A549 (cell line): Measurements from ENCODE around the gene SNCB. TPM values are rescaled to one million over a fixed set of nuclear protein-coding genes. Genes with fewer than 3 reads are reported as not detected.
A peak's percentile ranks its signal among the peaks of the same experiment; 100 is the strongest.

Source experiments
- ATAC-seq, 2 experiments: fragments of 200-7000 bp in 1 of 2; fragments of >200 bp in 1 of 2; cut with Nextera tagmentation in 1 of 2; cut with Tn5 transposase in 1 of 2; 3 replicates each; pipeline versions ENCODE4 v1.8.0 to v1.9.1; 2018 to 2020; ENCODE audit warnings: mild to moderate bottlenecking in 1 of 2, moderate library complexity in 1 of 2
- CTCF ChIA-PET: fragments of 300-600 bp; sonication (Branson Sonifier 250); formaldehyde crosslinking; extraction: SDS; loops from one replicate; lab custom pipeline; 2021; ENCODE audit warnings: antibody characterized with exemption, inconsistent platforms; lab: Yijun Ruan, JAX
- POLR2A ChIA-PET: fragments of 350-600 bp; formaldehyde crosslinking; extraction: SDS; loops from one replicate; lab custom pipeline; 2021; ENCODE audit warnings: antibody characterized with exemption, inconsistent platforms; lab: Yijun Ruan, JAX
- DNase-seq, 2 experiments: peaks; one replicate each; pipeline versions ENCODE4 v3.0.0 to v3.0.0-alpha.2; 2011 to 2016; ENCODE audit warnings: low read depth in 1 of 2, low spot score in 1 of 2
- FAIRE-seq: peaks from 2 replicates; lab custom pipeline; 2011; peaks lifted over from hg19 to GRCh38; lab: Jason Lieb, UNC
- H3K27ac ChIP-seq, 2 experiments: fragments of >200 bp; sonication (Bioruptor Twin); formaldehyde crosslinking; 3 replicates each; pipeline ENCODE4 v1.5.1; 2016 to 2017
- H3K4me1 ChIP-seq: fragments of >200 bp; sonication (Bioruptor Twin); formaldehyde crosslinking; 3 replicates; pipeline ENCODE4 v1.6.1; 2016
- H3K4me2 ChIP-seq: fragments of >200 bp; sonication (Bioruptor Twin); formaldehyde crosslinking; 3 replicates; pipeline ENCODE4 v1.6.1; 2016
- H3K4me3 ChIP-seq: fragments of >200 bp; sonication (Bioruptor Twin); formaldehyde crosslinking; 3 replicates; pipeline ENCODE4 v1.5.1; 2016
- H3K9me3 ChIP-seq: fragments of >200 bp; sonication (Bioruptor Twin); formaldehyde crosslinking; 3 replicates; pipeline ENCODE4 v1.6.1; 2016
- CBX2 ChIP-seq: fragments of 200-600 bp; sonication (generic); IDR thresholded peaks from 2 replicates; pipeline ENCODE4 v1.6.1; 2016; ENCODE audit warnings: low read depth, mild to moderate bottlenecking, borderline replicate concordance
- EHF ChIP-seq: fragments of 250-450 bp; sonication (Bioruptor Pico); IDR thresholded peaks from 2 replicates; pipeline ENCODE4 v1.5.0; 2020; ENCODE audit warnings: mild to moderate bottlenecking
- ESRRA ChIP-seq: fragments of 150-350 bp; IDR thresholded peaks from 2 replicates; pipeline ENCODE4 v1.6.1; 2014; ENCODE audit warnings: mild to moderate bottlenecking, low read length, borderline replicate concordance
- FOSL2 ChIP-seq, 2 experiments: fragments of 450-650 bp in 1 of 2; fragments of >200 bp in 1 of 2; sonication (Bioruptor Twin) in 1 of 2; formaldehyde crosslinking; IDR thresholded peaks; 2 replicates each; pipeline versions ENCODE4 v1.5.0 to v1.6.1; 2016 to 2020; ENCODE audit warnings: mild to moderate bottlenecking in 1 of 2, moderate library complexity in 1 of 2
- HOXB5 ChIP-seq: fragments of 250-450 bp; sonication (Bioruptor Pico); IDR thresholded peaks from 2 replicates; pipeline ENCODE4 v1.5.0; 2020; ENCODE audit warnings: mild to moderate bottlenecking, moderate library complexity
- JUN ChIP-seq, 2 experiments: fragments of >200 bp; sonication (Bioruptor Twin); formaldehyde crosslinking; IDR thresholded peaks; 2 replicates in 1 of 2; 3 replicates in 1 of 2; pipeline ENCODE4 v1.6.1; 2016 to 2017
- JUNB ChIP-seq: fragments of >200 bp; sonication (Bioruptor Twin); formaldehyde crosslinking; IDR thresholded peaks from 2 replicates; pipeline ENCODE4 v1.6.1; 2016
- KDM1A ChIP-seq: fragments of 200-600 bp; sonication (generic); IDR thresholded peaks from 2 replicates; pipeline ENCODE4 v1.6.1; 2016; ENCODE audit warnings: low read depth, mild to moderate bottlenecking
- KDM5A ChIP-seq: fragments of 200-600 bp; sonication (generic); IDR thresholded peaks from 2 replicates; pipeline ENCODE4 v1.6.1; 2016; ENCODE audit warnings: antibody characterized with exemption, mild to moderate bottlenecking
- NR3C1 ChIP-seq: fragments of >200 bp; sonication (Bioruptor Twin); formaldehyde crosslinking; IDR thresholded peaks from 3 replicates; pipeline ENCODE4 v1.6.1; 2017
- PHF8 ChIP-seq: fragments of 200-600 bp; sonication (generic); IDR thresholded peaks from 2 replicates; pipeline ENCODE4 v1.6.1; 2016; ENCODE audit warnings: low read depth, mild to moderate bottlenecking, antibody characterized with exemption, moderate library complexity, borderline replicate concordance
- POLR2AphosphoS2 ChIP-seq: conservative IDR thresholded peaks from 2 replicates; pipeline ENCODE4 v1.6.1; 2012; ENCODE audit warnings: low read length, improper control_type of control experiment, inconsistent platforms
- RNF2 ChIP-seq: fragments of 200-600 bp; sonication (generic); IDR thresholded peaks from 2 replicates; pipeline ENCODE4 v1.6.1; 2016; ENCODE audit warnings: low read depth, mild to moderate bottlenecking, antibody characterized with exemption, moderate library complexity, borderline replicate concordance
- SREBF2 ChIP-seq: fragments of 450-650 bp; IDR thresholded peaks from 2 replicates; pipeline ENCODE4 v1.6.1; 2014; ENCODE audit warnings: mild to moderate bottlenecking, moderate library complexity
- ZNF302 ChIP-seq: fragments of 250-450 bp; sonication (Bioruptor Pico); IDR thresholded peaks from 2 replicates; pipeline ENCODE4 v1.9.0; 2021; ENCODE audit warnings: inconsistent platforms, mild to moderate bottlenecking, moderate library complexity
- ZSCAN20 ChIP-seq: fragments of 250-450 bp; sonication (Bioruptor Pico); IDR thresholded peaks from 2 replicates; pipeline ENCODE4 v1.8.0; 2022; ENCODE audit warnings: mild to moderate bottlenecking, moderate library complexity
- WGBS: methylation state at CpG from one replicate; pipeline ENCODE4 v1.1.6; 2017; ENCODE audit errors: missing lambda C conversion rate; 5-methylcytosine and 5-hydroxymethylcytosine counted together
- polyA plus RNA-seq, 4 experiments: library from polyadenylated mRNA; depleted of rRNA in 3 of 4; stranded (reverse); fragments of >200 nt; fragmentation: RNase III in 1 of 4; extraction: RNeasy Plus Mini Kit Qiagen cat#74134 plus additional on column Dnase treatment in 1 of 4; gene quantifications; 2 replicates in 3 of 4; 3 replicates in 1 of 4; pipeline ENCODE4 v1.2.3, GENCODE V29; 2011 to 2017
- TF ChIP-seq, protein P1 (sequence below): fragments of 450-650 bp; IDR thresholded peaks from 2 replicates; pipeline ENCODE4 v1.6.1; 2014; ENCODE audit warnings: antibody characterized with exemption
- TF ChIP-seq, protein P2 (sequence below): fragments of 200-600 bp; sonication (generic); IDR thresholded peaks from 2 replicates; pipeline ENCODE4 v1.6.1; 2016; ENCODE audit warnings: antibody characterized with exemption, mild to moderate bottlenecking, moderate library complexity
- TF ChIP-seq, protein P3 (sequence below): IDR thresholded peaks from 2 replicates; pipeline ENCODE4 v1.6.1; 2012
- TF ChIP-seq, protein P4 (sequence below): fragments of 150-350 bp; IDR thresholded peaks from 2 replicates; pipeline ENCODE4 v1.6.1; 2014; ENCODE audit warnings: low read depth, mild to moderate bottlenecking, low read length
- TF ChIP-seq, protein P5 (sequence below): fragments of >200 bp; sonication (Bioruptor Twin); formaldehyde crosslinking; IDR thresholded peaks from 2 replicates; pipeline ENCODE4 v1.6.1; 2016
- TF ChIP-seq, protein P6 (sequence below): IDR thresholded peaks from 2 replicates; pipeline ENCODE4 v1.6.1; 2012
- TF ChIP-seq, protein P7 (sequence below): IDR thresholded peaks from 2 replicates; pipeline ENCODE4 v1.6.1; 2012; ENCODE audit warnings: low read depth, borderline replicate concordance

Gene SNCB
- polyA plus RNA-seq, 2 of the 4 experiments (the other 2 are of a cell fraction) = 0.37 to 0.74 TPM

DNA sequence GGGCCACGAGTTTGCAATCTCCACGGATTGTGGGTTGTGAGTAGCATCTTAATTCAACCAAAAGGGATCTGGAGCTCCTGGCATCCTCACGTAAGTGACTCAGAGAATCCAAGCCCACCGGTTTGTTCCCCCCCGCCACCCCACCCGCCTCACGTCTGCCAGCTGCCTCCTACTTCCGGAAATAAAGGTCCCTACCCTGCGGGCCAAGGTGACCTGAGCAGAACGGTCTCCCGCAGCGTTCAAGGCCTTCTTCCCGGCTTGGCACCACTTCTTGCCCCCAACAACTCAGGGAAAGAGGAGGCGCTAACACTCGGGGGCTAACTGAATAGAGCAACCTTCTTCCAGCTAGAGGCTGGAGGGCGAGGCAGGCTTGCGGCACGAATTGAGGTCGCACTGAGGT, 11.6 kb downstream of the SNCB start:
- no peak overlapping the region for H3K27ac ChIP-seq
- no peak for FAIRE-seq
- DNase-seq = no peak
- no peak overlapping the region; the same call in 2 of the 3 replicates for H3K4me3 ChIP-seq
- WGBS = 79% methylated on average over 18 of the region's 19 CpGs
- H3K9me3 ChIP-seq = no peaks in the 10 kb centered on the region
- peak overlapping the region; percentile 91 for H3K4me2 ChIP-seq
- H3K4me1 ChIP-seq = peaks cover 35% of the 10 kb centered on the region
- TF ChIP-seq, protein P1, sequence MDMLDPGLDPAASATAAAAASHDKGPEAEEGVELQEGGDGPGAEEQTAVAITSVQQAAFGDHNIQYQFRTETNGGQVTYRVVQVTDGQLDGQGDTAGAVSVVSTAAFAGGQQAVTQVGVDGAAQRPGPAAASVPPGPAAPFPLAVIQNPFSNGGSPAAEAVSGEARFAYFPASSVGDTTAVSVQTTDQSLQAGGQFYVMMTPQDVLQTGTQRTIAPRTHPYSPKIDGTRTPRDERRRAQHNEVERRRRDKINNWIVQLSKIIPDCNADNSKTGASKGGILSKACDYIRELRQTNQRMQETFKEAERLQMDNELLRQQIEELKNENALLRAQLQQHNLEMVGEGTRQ = no peak
- no peak for TF ChIP-seq ESRRA
- TF ChIP-seq, all 56 proteins: peak for 0
- ATAC-seq = no peak
- ChIA-PET CTCF (interaction anchor here (0.8 to 1.3 kb wide), 4 partner anchors 11 to 227 kb away, joined by 3 to 5 read pairs (median 4); no protein-coding TSS in a partner anchor), POLR2A (no interaction called here)

DNA sequence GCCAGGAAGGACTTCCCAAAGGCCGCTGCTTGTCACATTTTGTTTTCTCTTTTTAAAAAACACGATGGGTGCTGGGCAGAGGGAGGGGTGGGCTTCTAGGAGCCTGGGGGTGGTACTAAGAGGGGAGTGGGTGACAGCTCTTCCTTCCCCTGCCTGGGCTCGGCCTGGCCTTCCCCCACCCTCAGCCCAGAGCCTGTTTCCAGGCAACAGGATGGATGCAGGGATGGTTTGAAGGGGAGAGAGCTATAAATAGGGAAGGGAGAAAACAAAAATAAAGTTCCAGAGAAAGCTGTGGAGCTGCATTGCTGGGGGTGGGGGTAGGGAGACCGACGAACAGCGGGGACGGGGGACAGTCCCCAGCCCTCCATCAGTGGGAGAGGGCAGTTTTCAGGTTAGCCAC, 13.8 kb downstream of the SNCB start:
- no peak overlapping the region for H3K27ac ChIP-seq
- H3K4me2 ChIP-seq = no peak overlapping the region
- ChIA-PET POLR2A (no interaction called here), CTCF (interaction anchor here (0.7 to 1.3 kb wide), 2 partner anchors 54 to 201 kb away, joined by 3 to 4 read pairs; no protein-coding TSS in a partner anchor)
- DNase-seq (no peak), ATAC-seq (no peak), FAIRE-seq (no peak)
- WGBS = 43% methylated on average over 6 of the region's 7 CpGs
- no peak overlapping the region for H3K4me3 ChIP-seq
- H3K4me1 ChIP-seq = peaks cover 40% of the 10 kb centered on the region
- TF ChIP-seq RNF2 (no peak), CBX2 (no peak), NR3C1 (no peak), FOSL2 (IDR thresholded peaks at IDR 0.05) (no peak), FOSL2 (CRISPR knock-in tag; IDR thresholded peaks at IDR 0.05) (no peak), POLR2AphosphoS2 (no peak)
- TF ChIP-seq, protein P2, sequence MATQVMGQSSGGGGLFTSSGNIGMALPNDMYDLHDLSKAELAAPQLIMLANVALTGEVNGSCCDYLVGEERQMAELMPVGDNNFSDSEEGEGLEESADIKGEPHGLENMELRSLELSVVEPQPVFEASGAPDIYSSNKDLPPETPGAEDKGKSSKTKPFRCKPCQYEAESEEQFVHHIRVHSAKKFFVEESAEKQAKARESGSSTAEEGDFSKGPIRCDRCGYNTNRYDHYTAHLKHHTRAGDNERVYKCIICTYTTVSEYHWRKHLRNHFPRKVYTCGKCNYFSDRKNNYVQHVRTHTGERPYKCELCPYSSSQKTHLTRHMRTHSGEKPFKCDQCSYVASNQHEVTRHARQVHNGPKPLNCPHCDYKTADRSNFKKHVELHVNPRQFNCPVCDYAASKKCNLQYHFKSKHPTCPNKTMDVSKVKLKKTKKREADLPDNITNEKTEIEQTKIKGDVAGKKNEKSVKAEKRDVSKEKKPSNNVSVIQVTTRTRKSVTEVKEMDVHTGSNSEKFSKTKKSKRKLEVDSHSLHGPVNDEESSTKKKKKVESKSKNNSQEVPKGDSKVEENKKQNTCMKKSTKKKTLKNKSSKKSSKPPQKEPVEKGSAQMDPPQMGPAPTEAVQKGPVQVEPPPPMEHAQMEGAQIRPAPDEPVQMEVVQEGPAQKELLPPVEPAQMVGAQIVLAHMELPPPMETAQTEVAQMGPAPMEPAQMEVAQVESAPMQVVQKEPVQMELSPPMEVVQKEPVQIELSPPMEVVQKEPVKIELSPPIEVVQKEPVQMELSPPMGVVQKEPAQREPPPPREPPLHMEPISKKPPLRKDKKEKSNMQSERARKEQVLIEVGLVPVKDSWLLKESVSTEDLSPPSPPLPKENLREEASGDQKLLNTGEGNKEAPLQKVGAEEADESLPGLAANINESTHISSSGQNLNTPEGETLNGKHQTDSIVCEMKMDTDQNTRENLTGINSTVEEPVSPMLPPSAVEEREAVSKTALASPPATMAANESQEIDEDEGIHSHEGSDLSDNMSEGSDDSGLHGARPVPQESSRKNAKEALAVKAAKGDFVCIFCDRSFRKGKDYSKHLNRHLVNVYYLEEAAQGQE = no peak
- TF ChIP-seq, protein P3, sequence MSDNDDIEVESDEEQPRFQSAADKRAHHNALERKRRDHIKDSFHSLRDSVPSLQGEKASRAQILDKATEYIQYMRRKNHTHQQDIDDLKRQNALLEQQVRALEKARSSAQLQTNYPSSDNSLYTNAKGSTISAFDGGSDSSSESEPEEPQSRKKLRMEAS = no peak
- TF ChIP-seq, protein P4, sequence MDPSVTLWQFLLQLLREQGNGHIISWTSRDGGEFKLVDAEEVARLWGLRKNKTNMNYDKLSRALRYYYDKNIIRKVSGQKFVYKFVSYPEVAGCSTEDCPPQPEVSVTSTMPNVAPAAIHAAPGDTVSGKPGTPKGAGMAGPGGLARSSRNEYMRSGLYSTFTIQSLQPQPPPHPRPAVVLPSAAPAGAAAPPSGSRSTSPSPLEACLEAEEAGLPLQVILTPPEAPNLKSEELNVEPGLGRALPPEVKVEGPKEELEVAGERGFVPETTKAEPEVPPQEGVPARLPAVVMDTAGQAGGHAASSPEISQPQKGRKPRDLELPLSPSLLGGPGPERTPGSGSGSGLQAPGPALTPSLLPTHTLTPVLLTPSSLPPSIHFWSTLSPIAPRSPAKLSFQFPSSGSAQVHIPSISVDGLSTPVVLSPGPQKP = no peak
- H3K9me3 ChIP-seq = no peaks in the 10 kb centered on the region

DNA sequence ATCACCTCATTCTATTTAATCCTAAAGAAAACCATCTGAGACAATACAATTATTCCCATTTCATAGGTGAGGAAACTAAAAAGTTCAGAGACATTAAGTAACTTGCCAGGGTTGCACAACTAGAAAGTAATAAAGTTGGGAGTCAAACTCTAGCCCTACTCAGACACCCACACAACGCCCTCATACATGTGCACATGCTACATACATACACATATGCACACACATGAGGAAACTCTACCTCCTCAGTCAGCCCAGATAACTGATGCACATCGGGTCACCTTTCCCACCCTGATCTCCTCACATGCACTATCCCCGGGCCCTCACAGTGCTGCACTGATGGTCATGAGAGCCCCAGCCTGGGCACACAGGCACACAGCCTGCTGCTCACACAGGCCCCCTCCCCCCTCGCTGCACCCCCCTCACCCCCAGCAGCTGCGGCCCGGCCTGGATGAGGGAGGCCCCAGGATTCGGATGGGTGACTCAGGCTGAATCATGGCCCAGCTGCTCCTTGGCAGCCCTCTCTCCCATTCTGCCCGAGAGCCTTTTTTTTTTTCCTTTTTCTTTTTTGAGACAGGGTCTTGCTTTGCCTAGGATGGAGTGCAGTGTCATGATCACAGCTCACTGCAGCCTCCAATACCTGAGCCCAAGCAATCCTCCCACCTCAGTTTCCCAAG, 15.4 kb downstream of the SNCB start:
- ChIA-PET POLR2A (interaction anchor here (0.7 kb wide), 1 partner anchor 77 kb away, joined by 3 read pairs; the partner anchor contains the start of gene RNF44), CTCF (interaction anchor here (0.6 to 1.1 kb wide), 2 partner anchors 82 to 739 kb away, joined by 3 to 5 read pairs; no protein-coding TSS in a partner anchor)
- DNase-seq = peak in 1 of 2 experiments; percentile 58
- ATAC-seq = peak; percentile 26 to 46; a peak in 3 of 6 replicates
- peak overlapping the region; percentile 54 for H3K4me2 ChIP-seq
- no peaks in the 10 kb centered on the region for H3K9me3 ChIP-seq
- WGBS = 6% methylated on average over 6 of the region's 8 CpGs
- no peak overlapping the region for H3K4me3 ChIP-seq
- H3K27ac ChIP-seq = peak overlapping the region in 1 of 2 experiments; percentile 50; a peak in 3 of 6 replicates
- H3K4me1 ChIP-seq = peaks cover 31% of the 10 kb centered on the region
- no peak for FAIRE-seq
- TF ChIP-seq, protein P5, sequence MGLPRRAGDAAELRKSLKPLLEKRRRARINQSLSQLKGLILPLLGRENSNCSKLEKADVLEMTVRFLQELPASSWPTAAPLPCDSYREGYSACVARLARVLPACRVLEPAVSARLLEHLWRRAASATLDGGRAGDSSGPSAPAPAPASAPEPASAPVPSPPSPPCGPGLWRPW = no peak
- TF ChIP-seq, protein P6, sequence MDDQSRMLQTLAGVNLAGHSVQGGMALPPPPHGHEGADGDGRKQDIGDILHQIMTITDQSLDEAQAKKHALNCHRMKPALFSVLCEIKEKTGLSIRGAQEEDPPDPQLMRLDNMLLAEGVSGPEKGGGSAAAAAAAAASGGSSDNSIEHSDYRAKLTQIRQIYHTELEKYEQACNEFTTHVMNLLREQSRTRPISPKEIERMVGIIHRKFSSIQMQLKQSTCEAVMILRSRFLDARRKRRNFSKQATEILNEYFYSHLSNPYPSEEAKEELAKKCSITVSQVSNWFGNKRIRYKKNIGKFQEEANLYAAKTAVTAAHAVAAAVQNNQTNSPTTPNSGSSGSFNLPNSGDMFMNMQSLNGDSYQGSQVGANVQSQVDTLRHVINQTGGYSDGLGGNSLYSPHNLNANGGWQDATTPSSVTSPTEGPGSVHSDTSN = peak; percentile 48; the same call in 1 of the 2 replicates
- no peak for TF ChIP-seq HOXB5 (CRISPR knock-in tag)
- TF ChIP-seq FOSL2 (IDR thresholded peaks at IDR 0.05) = peak; percentile 89
- peak; percentile 31; the same call in 1 of the 2 replicates for TF ChIP-seq FOSL2 (CRISPR knock-in tag; IDR thresholded peaks at IDR 0.05)
- TF ChIP-seq JUNB = peak; percentile 72
- no peak for TF ChIP-seq ZSCAN20 (CRISPR knock-in tag)
- TF ChIP-seq SREBF2 = no peak
- TF ChIP-seq ZNF302 (CRISPR knock-in tag) = no peak
- no peak for TF ChIP-seq PHF8
- TF ChIP-seq KDM5A = no peak
- TF ChIP-seq, protein P7, sequence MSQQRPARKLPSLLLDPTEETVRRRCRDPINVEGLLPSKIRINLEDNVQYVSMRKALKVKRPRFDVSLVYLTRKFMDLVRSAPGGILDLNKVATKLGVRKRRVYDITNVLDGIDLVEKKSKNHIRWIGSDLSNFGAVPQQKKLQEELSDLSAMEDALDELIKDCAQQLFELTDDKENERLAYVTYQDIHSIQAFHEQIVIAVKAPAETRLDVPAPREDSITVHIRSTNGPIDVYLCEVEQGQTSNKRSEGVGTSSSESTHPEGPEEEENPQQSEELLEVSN = no peak
- TF ChIP-seq EHF (CRISPR knock-in tag) = no peak
- peak in 1 of 2 experiments; percentile 35; a peak in 1 of 5 replicates for TF ChIP-seq JUN (IDR thresholded peaks at IDR 0.05)
- TF ChIP-seq KDM1A = no peak
